ENCODE results near the gene LPAR3.

DNA sequence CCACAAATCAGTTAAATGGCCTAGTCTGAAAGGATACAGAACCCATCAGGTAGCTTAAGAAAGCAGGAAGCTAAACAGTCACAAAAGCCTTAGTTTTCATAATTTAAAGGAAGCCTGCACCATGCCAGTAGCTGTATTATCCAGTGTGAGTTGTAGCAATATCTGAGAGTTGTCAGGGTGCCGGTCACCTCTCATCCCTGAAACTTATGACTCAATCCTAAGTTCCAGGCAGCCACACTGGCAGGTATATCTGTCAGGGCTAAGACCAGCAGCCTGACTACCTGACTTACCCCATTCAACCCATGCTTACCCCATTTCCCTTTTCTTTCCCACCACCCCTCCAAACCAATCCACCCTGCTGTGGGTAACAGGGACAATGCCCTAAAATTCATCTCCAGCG lies 37.8 kb upstream of the LPAR3 start:
- TF ChIP-seq, protein P1, sequence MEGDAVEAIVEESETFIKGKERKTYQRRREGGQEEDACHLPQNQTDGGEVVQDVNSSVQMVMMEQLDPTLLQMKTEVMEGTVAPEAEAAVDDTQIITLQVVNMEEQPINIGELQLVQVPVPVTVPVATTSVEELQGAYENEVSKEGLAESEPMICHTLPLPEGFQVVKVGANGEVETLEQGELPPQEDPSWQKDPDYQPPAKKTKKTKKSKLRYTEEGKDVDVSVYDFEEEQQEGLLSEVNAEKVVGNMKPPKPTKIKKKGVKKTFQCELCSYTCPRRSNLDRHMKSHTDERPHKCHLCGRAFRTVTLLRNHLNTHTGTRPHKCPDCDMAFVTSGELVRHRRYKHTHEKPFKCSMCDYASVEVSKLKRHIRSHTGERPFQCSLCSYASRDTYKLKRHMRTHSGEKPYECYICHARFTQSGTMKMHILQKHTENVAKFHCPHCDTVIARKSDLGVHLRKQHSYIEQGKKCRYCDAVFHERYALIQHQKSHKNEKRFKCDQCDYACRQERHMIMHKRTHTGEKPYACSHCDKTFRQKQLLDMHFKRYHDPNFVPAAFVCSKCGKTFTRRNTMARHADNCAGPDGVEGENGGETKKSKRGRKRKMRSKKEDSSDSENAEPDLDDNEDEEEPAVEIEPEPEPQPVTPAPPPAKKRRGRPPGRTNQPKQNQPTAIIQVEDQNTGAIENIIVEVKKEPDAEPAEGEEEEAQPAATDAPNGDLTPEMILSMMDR (conservative IDR thresholded peaks at IDR 0.05 in 1 of 2, IDR thresholded peaks at IDR 0.05 in 1 of 2; ENCODE audit: extremely low read depth in 1 of 2, insufficient read depth in 1 of 2, low read depth in 1 of 2, low read length in 2 of 2): no peak
- TF ChIP-seq EZH2 (IDR thresholded peaks at IDR 0.05; ENCODE audit: borderline replicate concordance, low read length): no peak

Measured in mammary epithelial cell (primary cell).